ENCODE data around the gene TPI1. TPM values are rescaled to one million over a fixed set of nuclear protein-coding genes. Genes with fewer than 3 reads are reported as not detected.
A peak's percentile ranks its signal among the peaks of the same experiment; 100 is the strongest.

The TPI1 gene
- total and polyA plus RNA-seq, 3 experiments from 2014 or later: 613 to 1,374 (median 1,331) TPM

DNA sequence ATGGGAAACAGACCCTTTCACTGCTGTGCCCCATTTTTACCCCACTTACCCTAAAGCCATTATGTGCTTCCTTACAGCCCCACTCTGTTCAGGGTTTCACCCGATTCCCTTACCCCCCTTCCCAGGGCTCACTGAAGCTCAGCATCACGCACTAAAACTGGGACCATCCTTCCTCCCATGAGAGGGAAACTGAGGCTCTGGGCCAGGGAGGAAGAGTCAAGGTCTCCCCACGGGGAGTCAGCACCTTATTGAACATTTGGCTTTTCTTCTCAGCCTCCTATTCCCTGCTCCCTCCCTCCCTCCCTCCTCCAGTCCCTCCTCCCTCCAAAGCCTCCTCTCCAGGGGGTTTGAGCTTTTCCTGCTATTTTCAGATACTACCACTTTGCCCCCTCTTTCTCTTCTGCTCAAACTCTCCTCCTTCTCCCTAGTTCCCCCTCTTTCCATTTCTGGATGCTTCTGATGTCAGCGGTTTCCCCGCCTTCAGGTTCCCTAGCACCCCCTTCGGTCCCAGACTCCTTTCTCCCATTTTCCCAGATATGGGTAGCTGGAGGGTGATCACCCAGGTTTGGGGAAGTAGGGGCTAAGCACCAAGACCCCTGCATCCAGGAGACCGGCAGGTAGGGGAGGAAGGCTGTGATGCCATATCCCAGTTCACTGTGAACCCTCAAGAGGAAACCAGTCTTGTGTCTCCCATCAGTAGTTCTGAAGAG lies 44.8 kb upstream of the TPI1 start:
- Histone ChIP-seq H3K27me3 (ENCODE audit: insufficient read depth, low read length, poor library complexity, severe bottlenecking) (peaks cover 23% of the 10 kb centered on the region), H3K27ac (ENCODE audit: low read depth, low read length) (no peak overlapping the region), H3K4me3 (ENCODE audit: low read length) (no peak overlapping the region), H3K36me3 (ENCODE audit: insufficient read depth, low read length) (peaks cover 4% of the 10 kb centered on the region), H3K4me1 (ENCODE audit: insufficient read depth, low read length) (peaks cover 13% of the 10 kb centered on the region), H3K9me3 (ENCODE audit: low read length) (no peaks in the 10 kb centered on the region)
- peak overlapping the region in 1 of 7 donors; percentile 55 for H3K4me3 Mint-ChIP-seq
- no peaks in the 10 kb centered on the region for H3K9me3 Mint-ChIP-seq
- H3K27ac Mint-ChIP-seq: no peak overlapping the region
- CTCF ChIA-PET: interaction anchor here (1.1 to 5.2 kb wide), 5 partner anchors 12 to 70 kb away, joined by 3 to 39 read pairs (median 6); partner anchors contain the start of genes MLF2 and PTMS
- no peak for DNase-seq
- peaks cover 26 to 57% of the 10 kb centered on the region in 2 donors for H3K27me3 Mint-ChIP-seq
- POLR2A ChIA-PET: no interaction called here
- H3K4me1 Mint-ChIP-seq: peaks cover 9 to 21% (median 17%) of the 10 kb centered on the region in 3 donors
- no peaks in the 10 kb centered on the region for H3K36me3 Mint-ChIP-seq

DNA sequence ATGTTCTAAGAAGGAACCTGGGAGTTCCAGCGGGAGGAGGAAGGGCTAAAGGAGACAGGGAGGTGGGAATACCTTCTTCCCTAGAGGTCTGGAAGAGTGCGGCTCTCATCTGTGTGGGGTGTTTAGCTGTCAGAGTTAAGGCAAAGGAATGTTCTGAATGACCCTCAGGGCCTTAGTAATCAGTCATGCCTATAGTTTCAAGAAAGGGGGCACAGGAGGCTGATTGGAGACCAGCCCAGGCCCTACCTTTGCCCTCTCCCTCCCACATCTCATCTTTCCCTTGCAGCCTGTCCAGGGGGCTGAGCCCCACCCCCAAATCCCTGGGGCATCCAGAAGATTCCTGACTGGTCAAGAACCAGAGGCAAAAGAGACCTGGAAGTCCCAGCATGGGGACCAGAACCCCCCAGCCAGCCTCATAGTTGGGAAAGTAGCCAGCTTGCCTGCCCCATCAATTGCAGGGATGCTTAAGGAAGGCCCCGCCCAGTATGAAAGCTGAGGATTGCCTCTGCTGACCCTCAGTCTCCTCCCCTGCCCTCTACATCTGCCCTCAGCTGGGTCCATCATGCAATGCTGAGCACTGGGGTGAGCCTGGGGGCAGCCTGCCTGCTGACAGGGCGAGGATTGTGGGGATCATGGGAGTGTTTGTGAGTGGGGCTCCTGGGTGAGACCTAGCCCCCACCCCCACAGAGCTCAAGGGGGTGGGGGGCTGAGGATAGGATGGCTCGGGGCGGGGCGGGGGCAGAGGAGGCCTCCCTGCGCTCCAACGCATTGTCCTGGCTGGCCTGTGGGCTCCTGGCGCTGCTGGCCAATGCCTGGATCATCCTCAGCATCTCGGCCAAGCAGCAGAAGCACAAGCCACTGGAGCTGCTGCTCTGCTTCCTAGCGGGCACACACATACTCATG lies 43.9 kb upstream of the TPI1 start:
- H3K9me3 Mint-ChIP-seq: no peaks in the 10 kb centered on the region
- H3K36me3 Mint-ChIP-seq: no peaks in the 10 kb centered on the region
- peaks cover 26 to 62% of the 10 kb centered on the region in 2 donors for H3K27me3 Mint-ChIP-seq
- H3K4me1 ChIP-seq (ENCODE audit: insufficient read depth, low read length): peaks cover 13% of the 10 kb centered on the region
- H3K27ac Mint-ChIP-seq: peak overlapping the region in 1 of 8 donors; percentile 32
- H3K27me3 ChIP-seq (ENCODE audit: insufficient read depth, low read length, poor library complexity, severe bottlenecking): peaks cover 23% of the 10 kb centered on the region
- CTCF ChIA-PET: interaction anchor here (1.2 to 5.2 kb wide), 5 partner anchors 12 to 209 kb away, joined by 3 to 39 read pairs (median 3); partner anchors contain the start of genes PTMS and SPSB2
- no peak overlapping the region for H3K27ac ChIP-seq (ENCODE audit: low read depth, low read length)
- DNase-seq: no peak
- POLR2A ChIA-PET: interaction anchor here (0.5 kb wide), 1 partner anchor 337 kb away, joined by 12 read pairs; no protein-coding TSS in a partner anchor
- H3K9me3 ChIP-seq (ENCODE audit: low read length): no peaks in the 10 kb centered on the region
- H3K4me3 ChIP-seq (ENCODE audit: low read length): no peak overlapping the region
- peaks cover 16 to 26% (median 19%) of the 10 kb centered on the region in 3 donors for H3K4me1 Mint-ChIP-seq
- H3K36me3 ChIP-seq (ENCODE audit: insufficient read depth, low read length): no peaks in the 10 kb centered on the region
- H3K4me3 Mint-ChIP-seq: peak overlapping the region in 1 of 7 donors; percentile 55

DNA sequence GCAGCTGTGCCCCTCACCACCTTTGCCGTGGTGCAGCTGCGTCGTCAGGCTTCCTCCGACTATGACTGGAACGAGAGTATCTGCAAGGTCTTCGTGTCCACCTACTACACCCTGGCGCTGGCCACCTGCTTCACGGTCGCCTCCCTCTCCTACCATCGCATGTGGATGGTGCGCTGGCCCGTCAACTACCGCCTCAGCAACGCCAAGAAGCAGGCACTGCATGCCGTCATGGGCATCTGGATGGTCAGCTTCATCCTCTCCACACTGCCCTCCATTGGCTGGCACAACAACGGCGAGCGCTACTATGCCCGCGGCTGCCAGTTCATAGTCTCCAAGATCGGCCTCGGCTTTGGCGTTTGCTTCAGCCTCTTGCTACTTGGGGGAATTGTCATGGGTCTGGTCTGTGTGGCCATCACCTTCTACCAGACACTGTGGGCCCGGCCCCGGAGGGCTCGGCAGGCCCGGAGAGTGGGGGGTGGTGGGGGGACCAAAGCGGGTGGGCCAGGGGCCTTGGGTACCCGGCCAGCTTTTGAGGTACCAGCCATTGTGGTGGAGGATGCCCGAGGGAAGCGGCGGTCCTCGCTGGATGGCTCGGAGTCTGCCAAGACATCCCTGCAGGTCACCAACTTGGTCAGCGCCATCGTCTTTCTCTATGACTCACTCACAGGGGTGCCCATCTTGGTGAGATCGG lies 43.1 kb upstream of the TPI1 start:
- H3K4me1 Mint-ChIP-seq: peaks cover 16 to 31% (median 21%) of the 10 kb centered on the region in 3 donors
- peaks cover 0 to 5% (median 0%) of the 10 kb centered on the region in 3 donors for H3K36me3 Mint-ChIP-seq
- no peak for DNase-seq
- no peak overlapping the region for H3K27ac ChIP-seq (ENCODE audit: low read depth, low read length)
- H3K4me3 ChIP-seq (ENCODE audit: low read length): no peak overlapping the region
- H3K27ac Mint-ChIP-seq: no peak overlapping the region
- no peak overlapping the region for H3K4me3 Mint-ChIP-seq
- no peaks in the 10 kb centered on the region for H3K36me3 ChIP-seq (ENCODE audit: insufficient read depth, low read length)
- ChIA-PET POLR2A (no interaction called here), CTCF (interaction anchor here (0.9 to 5.8 kb wide), 10 partner anchors 11 to 210 kb away, joined by 3 to 39 read pairs (median 3); partner anchors contain the start of genes COPS7A, MLF2 and SPSB2)
- peaks cover 13% of the 10 kb centered on the region for H3K4me1 ChIP-seq (ENCODE audit: insufficient read depth, low read length)
- no peaks in the 10 kb centered on the region for H3K9me3 ChIP-seq (ENCODE audit: low read length)
- H3K27me3 ChIP-seq (ENCODE audit: insufficient read depth, low read length, poor library complexity, severe bottlenecking): peaks cover 23% of the 10 kb centered on the region
- H3K9me3 Mint-ChIP-seq: no peaks in the 10 kb centered on the region
- peaks cover 26 to 67% of the 10 kb centered on the region in 2 donors for H3K27me3 Mint-ChIP-seq

DNA sequence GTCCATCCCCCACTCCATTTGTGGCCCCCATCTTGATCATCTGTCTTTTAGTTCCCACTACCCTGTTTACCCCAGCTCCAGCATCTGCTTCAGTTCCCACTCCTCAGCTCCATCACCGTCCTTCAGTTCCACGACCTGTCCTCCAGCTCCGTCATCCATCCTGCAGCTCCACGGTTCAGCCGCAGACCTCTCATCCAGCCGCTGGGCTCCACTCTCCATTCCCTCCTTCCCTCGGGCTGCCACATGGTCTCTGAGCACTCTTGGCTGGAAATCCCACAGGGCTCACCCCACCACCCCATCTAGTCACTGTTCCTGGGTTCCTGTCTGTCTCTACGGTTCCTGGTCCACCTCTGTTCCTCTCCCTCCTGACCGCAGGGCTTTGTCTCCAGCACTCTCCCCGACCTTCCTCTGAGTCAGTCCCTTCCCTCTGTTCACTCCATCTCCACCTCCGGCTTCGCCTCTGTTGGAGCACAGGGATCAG lies 42.4 kb upstream of the TPI1 start:
- Histone ChIP-seq H3K27me3 (ENCODE audit: insufficient read depth, low read length, poor library complexity, severe bottlenecking) (peaks cover 25% of the 10 kb centered on the region), H3K9me3 (ENCODE audit: low read length) (no peaks in the 10 kb centered on the region), H3K4me1 (ENCODE audit: insufficient read depth, low read length) (peaks cover 18% of the 10 kb centered on the region), H3K36me3 (ENCODE audit: insufficient read depth, low read length) (no peaks in the 10 kb centered on the region), H3K4me3 (ENCODE audit: low read length) (no peak overlapping the region), H3K27ac (ENCODE audit: low read depth, low read length) (no peak overlapping the region)
- Mint-ChIP-seq H3K36me3 (peaks cover 0 to 5% (median 0%) of the 10 kb centered on the region in 3 donors), H3K27me3 (peaks cover 26 to 68% of the 10 kb centered on the region in 2 donors), H3K4me1 (peaks cover 20 to 36% (median 24%) of the 10 kb centered on the region in 3 donors), H3K4me3 (no peak overlapping the region), H3K9me3 (no peaks in the 10 kb centered on the region), H3K27ac (peak overlapping the region in 1 of 8 donors; percentile 17)
- no peak for DNase-seq
- ChIA-PET POLR2A (interaction anchor here (0.5 to 0.6 kb wide), 2 partner anchors 30 to 227 kb away, joined by 4 to 8 read pairs; no protein-coding TSS in a partner anchor), CTCF (interaction anchor here (0.6 to 5.8 kb wide), 16 partner anchors 10 to 271 kb away, joined by 3 to 39 read pairs (median 3); partner anchors contain the start of genes CDCA3, COPS7A, MLF2 and SPSB2)

DNA sequence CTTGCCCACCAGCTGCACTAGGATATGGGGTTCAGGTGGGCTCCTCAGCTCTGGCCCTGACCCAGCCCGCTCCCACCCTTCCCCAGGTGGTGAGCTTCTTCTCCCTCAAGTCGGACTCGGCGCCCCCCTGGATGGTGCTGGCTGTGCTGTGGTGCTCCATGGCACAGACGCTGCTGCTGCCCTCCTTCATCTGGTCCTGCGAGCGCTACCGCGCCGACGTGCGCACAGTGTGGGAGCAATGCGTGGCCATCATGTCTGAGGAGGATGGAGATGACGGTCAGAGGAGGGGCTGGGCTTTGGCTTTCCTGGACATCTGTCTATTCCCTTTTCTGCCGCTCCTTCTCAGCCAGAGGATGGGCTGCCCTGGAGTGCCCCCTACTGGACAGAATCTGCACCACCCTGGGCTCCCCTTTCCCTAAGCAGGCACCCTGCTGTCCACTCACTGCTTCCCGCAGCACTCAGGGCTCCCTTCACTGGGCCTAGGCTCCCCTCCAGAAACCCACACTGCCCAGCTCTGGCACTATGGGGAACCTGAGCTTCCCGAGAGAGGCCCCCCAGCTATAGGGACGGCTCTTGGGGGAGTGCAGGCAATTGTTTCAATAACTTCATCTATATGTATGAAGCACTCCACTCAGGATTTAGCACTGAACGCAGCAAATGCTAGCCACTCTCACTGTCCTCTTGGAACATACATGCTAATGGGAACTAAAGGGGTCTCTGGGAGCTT lies 41.8 kb upstream of the TPI1 start:
- H3K4me1 ChIP-seq (ENCODE audit: insufficient read depth, low read length): peaks cover 18% of the 10 kb centered on the region
- H3K27ac Mint-ChIP-seq: no peak overlapping the region

DNA sequence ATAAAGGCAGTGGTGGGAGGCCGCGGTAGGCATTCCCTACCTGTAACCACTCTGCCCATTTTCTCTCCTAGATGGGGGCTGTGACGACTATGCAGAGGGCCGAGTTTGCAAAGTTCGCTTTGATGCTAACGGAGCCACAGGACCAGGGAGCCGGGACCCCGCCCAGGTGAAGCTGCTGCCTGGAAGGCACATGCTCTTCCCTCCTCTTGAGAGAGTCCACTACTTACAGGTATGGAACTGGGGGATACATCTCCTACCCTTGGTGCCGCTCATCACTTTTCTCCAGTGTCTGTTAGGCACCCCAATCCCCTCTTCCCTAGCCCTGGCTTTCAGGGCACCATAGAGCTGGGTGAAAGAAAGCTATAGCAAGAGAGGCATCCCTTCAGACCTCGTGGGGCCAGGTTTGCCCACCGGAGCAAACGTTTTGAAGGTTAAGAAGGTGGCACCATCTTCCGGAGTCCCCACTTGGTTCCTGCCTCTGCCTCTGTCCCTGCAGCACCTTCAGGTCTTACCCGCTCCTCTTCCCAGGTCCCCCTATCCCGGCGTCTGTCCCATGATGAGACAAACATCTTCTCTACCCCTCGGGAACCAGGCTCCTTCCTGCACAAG lies 41.1 kb upstream of the TPI1 start:
- H3K27ac ChIP-seq (ENCODE audit: low read depth, low read length): no peak overlapping the region
- no peaks in the 10 kb centered on the region for H3K36me3 ChIP-seq (ENCODE audit: insufficient read depth, low read length)
- ChIA-PET CTCF (interaction anchor here (0.7 to 5.8 kb wide), 10 partner anchors 9 to 260 kb away, joined by 3 to 39 read pairs (median 5); partner anchors contain the start of genes CDCA3, LAG3, MLF2 and USP5), POLR2A (no interaction called here)
- Mint-ChIP-seq H3K4me1 (peaks cover 19 to 31% (median 20%) of the 10 kb centered on the region in 3 donors), H3K27ac (peak overlapping the region in 1 of 8 donors; percentile 41), H3K4me3 (peak overlapping the region in 1 of 7 donors; percentile 70), H3K36me3 (peaks cover 0 to 9% (median 0%) of the 10 kb centered on the region in 3 donors), H3K27me3 (peaks cover 30 to 66% of the 10 kb centered on the region in 2 donors), H3K9me3 (no peaks in the 10 kb centered on the region)
- peaks cover 25% of the 10 kb centered on the region for H3K27me3 ChIP-seq (ENCODE audit: insufficient read depth, low read length, poor library complexity, severe bottlenecking)
- DNase-seq: no peak
- H3K4me1 ChIP-seq (ENCODE audit: insufficient read depth, low read length): peaks cover 11% of the 10 kb centered on the region
- H3K4me3 ChIP-seq (ENCODE audit: low read length): no peak overlapping the region
- H3K9me3 ChIP-seq (ENCODE audit: low read length): no peaks in the 10 kb centered on the region

More for the DNA sequence above, 41.8 kb upstream of the TPI1 start:
- Mint-ChIP-seq H3K4me3 (peak overlapping the region in 1 of 7 donors; percentile 70), H3K27me3 (peaks cover 26 to 68% of the 10 kb centered on the region in 2 donors), H3K9me3 (no peaks in the 10 kb centered on the region), H3K4me1 (peaks cover 20 to 36% (median 24%) of the 10 kb centered on the region in 3 donors), H3K36me3 (peaks cover 0 to 5% (median 0%) of the 10 kb centered on the region in 3 donors)
- ChIA-PET CTCF (interaction anchor here (0.6 to 5.8 kb wide), 22 partner anchors 9 to 271 kb away, joined by 3 to 39 read pairs (median 3); partner anchors contain the start of genes CDCA3, COPS7A, LAG3 and MLF2), POLR2A (interaction anchor here (0.5 to 0.6 kb wide), 2 partner anchors 31 to 228 kb away, joined by 4 to 8 read pairs; no protein-coding TSS in a partner anchor)
- Histone ChIP-seq H3K36me3 (ENCODE audit: insufficient read depth, low read length) (no peaks in the 10 kb centered on the region), H3K4me3 (ENCODE audit: low read length) (no peak overlapping the region), H3K27ac (ENCODE audit: low read depth, low read length) (no peak overlapping the region), H3K9me3 (ENCODE audit: low read length) (no peaks in the 10 kb centered on the region), H3K27me3 (ENCODE audit: insufficient read depth, low read length, poor library complexity, severe bottlenecking) (peaks cover 25% of the 10 kb centered on the region)
- DNase-seq: peak; percentile 62 to 80 (median 71)

Measured in CD8-positive, alpha-beta memory T cell (primary cell).